Activated T-helper 17 cell treated with anti-CD3 and anti-CD28 coated beads, Interleukin-2, amount 50 U/mL, for 72 hours (primary cell): ENCODE measurements around the gene MARCHF2. TPM values are rescaled to one million over a fixed set of nuclear protein-coding genes. Genes with fewer than 3 reads are reported as not detected.
"Not testable (repeated sequence)": the region's sequence is repeated elsewhere in the genome, so short reads cannot be mapped to it uniquely, and the experiment has no call there.

Experiments used
- ATAC-seq: fragments of 150-1000 bp; cut with Tn5 transposase; replicated peaks from 2 replicates; pipeline ENCODE4 v1.10.0; 2021; ENCODE audit warnings: mild to moderate bottlenecking, moderate library complexity
- H3K27ac Mint-ChIP-seq: one replicate; pipeline ENCODE4 v1.8.0; 2022; ENCODE audit warnings: mixed read lengths
- H3K27me3 Mint-ChIP-seq: one replicate; pipeline ENCODE4 v1.8.0; 2022; ENCODE audit warnings: mixed read lengths
- H3K36me3 Mint-ChIP-seq: one replicate; pipeline ENCODE4 v1.8.0; 2022; ENCODE audit warnings: low read depth, mild to moderate bottlenecking, mixed read lengths
- H3K4me1 Mint-ChIP-seq: one replicate; pipeline ENCODE4 v1.8.0; 2022; ENCODE audit warnings: mixed read lengths
- H3K4me3 Mint-ChIP-seq: one replicate; pipeline ENCODE4 v1.8.0; 2022; ENCODE audit warnings: mild to moderate bottlenecking, mixed read lengths
- H3K9me3 Mint-ChIP-seq: one replicate; pipeline ENCODE4 v1.8.0; 2022; ENCODE audit warnings: mixed read lengths
- total RNA-seq, 2 donors: library from RNA; stranded (reverse); gene quantifications; one replicate each; pipeline ENCODE4 v1.2.3, GENCODE V29; 2022

The MARCHF2 gene
- total RNA-seq, 2 donors from 2014 or later: 10.6 to 15.5 TPM

- H3K27ac Mint-ChIP-seq: peak overlapping the region; percentile 59
- peaks cover 24% of the 10 kb centered on the region for H3K4me1 Mint-ChIP-seq
- H3K27me3 Mint-ChIP-seq: no peaks in the 10 kb centered on the region
- peaks cover 17% of the 10 kb centered on the region for H3K36me3 Mint-ChIP-seq
- no peak for ATAC-seq
- no peaks in the 10 kb centered on the region for H3K9me3 Mint-ChIP-seq
- no peak overlapping the region for H3K4me3 Mint-ChIP-seq
These were observed 19.2 kb upstream of the MARCHF2 start for GRCh38 chr19:8393871-8394250.

- H3K4me3 Mint-ChIP-seq: no peak overlapping the region
- peak overlapping the region; percentile 89 for H3K27ac Mint-ChIP-seq
- no peaks in the 10 kb centered on the region for H3K9me3 Mint-ChIP-seq
- H3K36me3 Mint-ChIP-seq: peaks cover 27% of the 10 kb centered on the region
- peaks cover 24% of the 10 kb centered on the region for H3K4me1 Mint-ChIP-seq
- H3K27me3 Mint-ChIP-seq: no peaks in the 10 kb centered on the region
- ATAC-seq: no peak
These were observed 17.5 kb upstream of the MARCHF2 start for GRCh38 chr19:8395621-8396082.

- peak overlapping the region; percentile 39 for H3K4me3 Mint-ChIP-seq
- no peak for ATAC-seq
- no peaks in the 10 kb centered on the region for H3K27me3 Mint-ChIP-seq
- peaks cover 28% of the 10 kb centered on the region for H3K36me3 Mint-ChIP-seq
- peak overlapping the region; percentile 89 for H3K27ac Mint-ChIP-seq
- no peaks in the 10 kb centered on the region for H3K9me3 Mint-ChIP-seq
- H3K4me1 Mint-ChIP-seq: peaks cover 24% of the 10 kb centered on the region
These were observed 16.9 kb upstream of the MARCHF2 start for GRCh38 chr19:8396185-8396562.

GRCh38 chr19:8396563-8397203 lies 16.4 kb upstream of the MARCHF2 start:
- peaks cover 23% of the 10 kb centered on the region for H3K4me1 Mint-ChIP-seq
- no peaks in the 10 kb centered on the region for H3K27me3 Mint-ChIP-seq
- H3K36me3 Mint-ChIP-seq: peaks cover 32% of the 10 kb centered on the region
- peak; percentile 92 for ATAC-seq
- H3K4me3 Mint-ChIP-seq: peak overlapping the region; percentile 39
- H3K9me3 Mint-ChIP-seq: no peaks in the 10 kb centered on the region
- peak overlapping the region; percentile 89 for H3K27ac Mint-ChIP-seq

GRCh38 chr19:8397271-8397670 lies 15.8 kb upstream of the MARCHF2 start:
- no peak for ATAC-seq
- peak overlapping the region; percentile 87 for H3K27ac Mint-ChIP-seq

GRCh38 chr19:8397746-8398310 lies 15.3 kb upstream of the MARCHF2 start:
- peaks cover 42% of the 10 kb centered on the region for H3K36me3 Mint-ChIP-seq
- H3K9me3 Mint-ChIP-seq: no peaks in the 10 kb centered on the region
- H3K4me3 Mint-ChIP-seq: no peak overlapping the region
- peak overlapping the region; percentile 87 for H3K27ac Mint-ChIP-seq
- peaks cover 16% of the 10 kb centered on the region for H3K4me1 Mint-ChIP-seq
- ATAC-seq: no peak
- H3K27me3 Mint-ChIP-seq: no peaks in the 10 kb centered on the region

More at GRCh38 chr19:8397271-8397670, 15.8 kb upstream of the MARCHF2 start:
- Mint-ChIP-seq H3K27me3 (no peaks in the 10 kb centered on the region), H3K36me3 (peaks cover 37% of the 10 kb centered on the region), H3K4me1 (peaks cover 17% of the 10 kb centered on the region), H3K4me3 (no peak overlapping the region), H3K9me3 (no peaks in the 10 kb centered on the region)

- Mint-ChIP-seq H3K4me3 (no peak overlapping the region), H3K4me1 (peaks cover 16% of the 10 kb centered on the region), H3K27ac (no peak overlapping the region), H3K27me3 (no peaks in the 10 kb centered on the region), H3K9me3 (no peaks in the 10 kb centered on the region), H3K36me3 (peaks cover 42% of the 10 kb centered on the region)
- no peak for ATAC-seq
These were observed 14.8 kb upstream of the MARCHF2 start for GRCh38 chr19:8398311-8398771.

GRCh38 chr19:8399681-8400188 lies 13.4 kb upstream of the MARCHF2 start:
- Mint-ChIP-seq H3K4me3 (no peak overlapping the region), H3K4me1 (peaks cover 16% of the 10 kb centered on the region), H3K36me3 (peaks cover 46% of the 10 kb centered on the region), H3K27me3 (no peaks in the 10 kb centered on the region), H3K9me3 (no peaks in the 10 kb centered on the region), H3K27ac (no peak overlapping the region)
- no peak for ATAC-seq

- H3K27me3 Mint-ChIP-seq: no peaks in the 10 kb centered on the region
- no peak overlapping the region for H3K27ac Mint-ChIP-seq
- H3K9me3 Mint-ChIP-seq: no peaks in the 10 kb centered on the region
- peaks cover 5% of the 10 kb centered on the region for H3K4me1 Mint-ChIP-seq
- ATAC-seq: no peak
- no peak overlapping the region for H3K4me3 Mint-ChIP-seq
- peaks cover 45% of the 10 kb centered on the region for H3K36me3 Mint-ChIP-seq
These were observed 11.1 kb upstream of the MARCHF2 start for GRCh38 chr19:8401981-8402411.

GRCh38 chr19:8403098-8403819 lies 9.8 kb upstream of the MARCHF2 start:
- no peak overlapping the region for H3K27ac Mint-ChIP-seq
- ATAC-seq: no peak
- H3K4me3 Mint-ChIP-seq: no peak overlapping the region
- H3K27me3 Mint-ChIP-seq: no peaks in the 10 kb centered on the region
- H3K36me3 Mint-ChIP-seq: peaks cover 45% of the 10 kb centered on the region
- H3K4me1 Mint-ChIP-seq: no peaks in the 10 kb centered on the region
- H3K9me3 Mint-ChIP-seq: no peaks in the 10 kb centered on the region

- no peak for ATAC-seq
- Mint-ChIP-seq H3K27me3 (no peaks in the 10 kb centered on the region), H3K4me1 (no peaks in the 10 kb centered on the region), H3K4me3 (no peak overlapping the region), H3K9me3 (no peaks in the 10 kb centered on the region), H3K27ac (no peak overlapping the region), H3K36me3 (peaks cover 45% of the 10 kb centered on the region)
These were observed 9.3 kb upstream of the MARCHF2 start for GRCh38 chr19:8403820-8404109.

GRCh38 chr19:8404391-8405151 lies 8.5 kb upstream of the MARCHF2 start:
- no peak for ATAC-seq
- Mint-ChIP-seq H3K9me3 (no peaks in the 10 kb centered on the region), H3K27me3 (no peaks in the 10 kb centered on the region), H3K27ac (no peak overlapping the region), H3K4me1 (no peaks in the 10 kb centered on the region), H3K36me3 (peaks cover 45% of the 10 kb centered on the region), H3K4me3 (no peak overlapping the region)

- not testable (repeated sequence) for H3K4me3 Mint-ChIP-seq, H3K9me3 Mint-ChIP-seq, H3K4me1 Mint-ChIP-seq, H3K36me3 Mint-ChIP-seq, ATAC-seq, H3K27ac Mint-ChIP-seq, H3K27me3 Mint-ChIP-seq
These were observed 2.4 kb upstream of the MARCHF2 start for GRCh38 chr19:8410718-8411117.

- Mint-ChIP-seq H3K9me3 (no peaks in the 10 kb centered on the region), H3K27me3 (no peaks in the 10 kb centered on the region), H3K4me3 (peak overlapping the region; percentile 62), H3K36me3 (no peaks in the 10 kb centered on the region), H3K4me1 (peaks cover 5% of the 10 kb centered on the region), H3K27ac (no peak overlapping the region)
- ATAC-seq: no peak
These were observed 507 bp downstream of the MARCHF2 start for GRCh38 chr19:8413629-8413995.
